ENCODE measurements around the gene IGFALS. TPM values are rescaled to one million over a fixed set of nuclear protein-coding genes. Genes with fewer than 3 reads are reported as not detected.

IGFALS gene
- total and polyA plus RNA-seq, 2 of the 4 experiments (the other 2 are of a cell fraction): not detected

DNA sequence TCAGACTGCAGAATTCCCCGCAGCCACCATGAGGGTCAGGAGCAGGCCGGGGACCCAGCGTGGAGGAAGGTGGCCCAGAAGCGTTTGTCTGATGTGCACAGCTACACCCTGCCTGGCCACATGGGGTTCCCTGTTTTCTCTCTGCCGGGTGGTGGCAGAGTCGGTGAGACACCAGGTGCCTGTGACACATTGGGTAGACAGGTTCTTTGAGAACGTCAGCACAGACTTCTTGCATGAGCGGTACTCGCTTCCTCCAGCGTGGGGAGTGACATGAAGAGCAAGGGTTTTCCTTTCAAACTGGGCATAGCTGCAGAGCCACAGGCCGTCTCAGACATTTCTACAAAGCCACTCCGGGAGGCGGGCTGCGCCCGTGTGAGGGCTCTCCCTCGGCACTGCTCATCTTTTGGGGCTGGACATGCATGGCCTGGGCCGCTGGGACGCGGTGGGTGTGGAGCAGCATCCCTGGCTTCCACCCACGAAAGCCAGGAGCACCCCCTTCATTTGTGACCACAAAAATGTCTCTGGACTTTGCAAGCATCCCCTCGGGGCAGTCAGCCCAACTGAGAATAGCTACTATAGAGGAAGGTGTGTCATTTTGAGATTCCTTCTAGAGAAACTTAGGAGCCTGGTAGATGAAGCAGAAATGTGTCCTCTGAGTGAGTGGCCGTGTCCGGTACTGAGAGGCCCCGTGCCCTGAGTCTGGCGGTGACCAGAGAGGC, 48.2 kb downstream of the IGFALS start:
- Histone ChIP-seq H3K4me1 (ENCODE audit: control insufficient read depth, insufficient read depth, low read length) (peaks cover 2% of the 10 kb centered on the region; the same call in 1 of the 2 replicates), H2BK15ac (ENCODE audit: low read depth, low read length) (no peak overlapping the region), H2AFZ (replicated peaks; ENCODE audit: low read length, poor library complexity) (peak overlapping the region; percentile 23), H3K4me3 (ENCODE audit: insufficient read depth, low read depth, low read length) (no peak overlapping the region), H3K27ac (ENCODE audit: insufficient read depth, low read length) (no peak overlapping the region), H4K5ac (ENCODE audit: low read depth, low read length) (no peak overlapping the region), H4K8ac (ENCODE audit: low read depth in 2 of 2, low read length in 2 of 2) (peak overlapping the region in 1 of 2 experiments; percentile 47; a peak in 1 of 4 replicates), H2AK9ac (replicated peaks; ENCODE audit: low read depth, low read length, poor library complexity) (peak overlapping the region; percentile 87), H3K79me1 (ENCODE audit: low read depth in 1 of 2, low read length in 2 of 2) (peaks cover 16 to 47% of the 10 kb centered on the region in 2 experiments), H3K18ac (ENCODE audit: low read depth, low read length) (no peak overlapping the region), H2BK120ac (ENCODE audit: low read depth, low read length) (peak overlapping the region; percentile 33; the same call in 1 of the 2 replicates), H3K9me3 (ENCODE audit: control insufficient read depth, insufficient read depth, low read length) (no peaks in the 10 kb centered on the region), H4K20me1 (ENCODE audit: insufficient read depth, low read length) (peaks cover 16% of the 10 kb centered on the region), H3K4me2 (ENCODE audit: low read depth, low read length) (no peak overlapping the region), H3K36me3 (ENCODE audit: control insufficient read depth, insufficient read depth, low read length) (peaks cover 62% of the 10 kb centered on the region), H3K23ac (ENCODE audit: low read depth, low read length) (no peak overlapping the region), H2BK5ac (ENCODE audit: low read depth, low read length, poor library complexity, severe bottlenecking) (no peak overlapping the region), H3K27me3 (ENCODE audit: control insufficient read depth, insufficient read depth, low read length) (no peaks in the 10 kb centered on the region), H4K91ac (ENCODE audit: insufficient read depth, low read depth, low read length) (0 out of 2 replicates have a peak overlapping the region, but pooled peaks have one; percentile 16), H3K14ac (replicated peaks; ENCODE audit: low read depth, low read length) (0 out of 2 replicates have a peak overlapping the region, but pooled peaks have one; percentile 1), H2AK5ac (ENCODE audit: low read depth, low read length) (no peak overlapping the region), H2BK20ac (ENCODE audit: low read depth, low read length) (peak overlapping the region; percentile 23; the same call in 1 of the 2 replicates), H3K9ac (ENCODE audit: low read depth, low read length) (no peak overlapping the region), H3K4ac (ENCODE audit: low read depth, low read length) (peak overlapping the region; percentile 42; the same call in 1 of the 2 replicates), H3K9me1 (ENCODE audit: insufficient read depth, low read length) (peaks cover 8% of the 10 kb centered on the region), H3K56ac (ENCODE audit: extremely low read depth, insufficient read depth, low read length) (no peak overlapping the region; the same call in 1 of the 2 replicates)
- TF ChIP-seq, protein P1, sequence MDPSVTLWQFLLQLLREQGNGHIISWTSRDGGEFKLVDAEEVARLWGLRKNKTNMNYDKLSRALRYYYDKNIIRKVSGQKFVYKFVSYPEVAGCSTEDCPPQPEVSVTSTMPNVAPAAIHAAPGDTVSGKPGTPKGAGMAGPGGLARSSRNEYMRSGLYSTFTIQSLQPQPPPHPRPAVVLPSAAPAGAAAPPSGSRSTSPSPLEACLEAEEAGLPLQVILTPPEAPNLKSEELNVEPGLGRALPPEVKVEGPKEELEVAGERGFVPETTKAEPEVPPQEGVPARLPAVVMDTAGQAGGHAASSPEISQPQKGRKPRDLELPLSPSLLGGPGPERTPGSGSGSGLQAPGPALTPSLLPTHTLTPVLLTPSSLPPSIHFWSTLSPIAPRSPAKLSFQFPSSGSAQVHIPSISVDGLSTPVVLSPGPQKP (IDR thresholded peaks at IDR 0.05; ENCODE audit: borderline replicate concordance, low read depth, low read length): no peak
- TSS peak; percentile 47 for BruUV-seq (replicated peaks)
- WGBS, 2 experiments (ENCODE audit: extremely low coverage in 2 of 2, insufficient read length in 1 of 2): 94% methylated on average over 12 of the region's 25 CpGs; no CpG with 5 or more reads in 1 of the 2 experiments
- POLR2A ChIA-PET (ENCODE audit: unreplicated experiment): no interaction called here
- dilution Hi-C loops (cut with HindIII; ENCODE audit: low sequenced_read_pairs, unreplicated experiment) (no loop called here), intact Hi-C loops (cut with micrococcal nuclease) (no loop called here), in situ Hi-C loops (cut with MboI; ENCODE audit: low sequenced_read_pairs) (no loop called here)
- CTCF ChIA-PET: interaction anchor here (1.4 kb wide), 1 partner anchor 40 kb away, joined by 7 read pairs; the partner anchor contains the start of gene MAPK8IP3
- DNase-seq (peak; percentile 59), ATAC-seq (ENCODE audit: low read depth) (peak; percentile 62)
